Activated T-cell treated with anti-CD3 and anti-CD28 coated beads, Interleukin-2, amount 50 U/mL, for 72 hours (primary cell): Measurements from ENCODE around the gene INA. TPM values are rescaled to one million over a fixed set of nuclear protein-coding genes. Genes with fewer than 3 reads are reported as not detected.
"Not testable (repeated sequence)": the region's sequence is repeated elsewhere in the genome, so short reads cannot be mapped to it uniquely, and the experiment has no call there.

Source experiments
- ATAC-seq, 2 donors: fragments of 150-1000 bp; cut with Tn5 transposase; replicated peaks in 1 of 2; 2 replicates each; pipeline ENCODE4 v1.10.0; 2021; ENCODE audit warnings: moderate library complexity in 2 of 2, mild to moderate bottlenecking in 1 of 2
- DNase-seq, 2 donors: peaks; one replicate each; pipeline ENCODE4 v3.0.0; 2021 to 2022; ENCODE audit warnings: mixed read lengths in 1 of 2
- H3K27ac Mint-ChIP-seq: one replicate; pipeline ENCODE4 v1.8.0; 2022; ENCODE audit warnings: mild to moderate bottlenecking, moderate library complexity, mixed read lengths
- H3K27me3 Mint-ChIP-seq: one replicate; pipeline ENCODE4 v1.8.0; 2022; ENCODE audit warnings: low read depth, mixed read lengths
- H3K36me3 Mint-ChIP-seq, 2 donors: one replicate each; pipeline ENCODE4 v1.8.0; 2022; ENCODE audit warnings: mixed read lengths in 2 of 2, mild to moderate bottlenecking in 1 of 2; ENCODE audit not compliant: insufficient read depth in 2 of 2
- H3K4me1 Mint-ChIP-seq: one replicate; pipeline ENCODE4 v1.8.0; 2022; ENCODE audit warnings: low read depth, mixed read lengths
- H3K4me3 Mint-ChIP-seq, 2 donors: one replicate each; pipeline ENCODE4 v1.8.0; 2022; ENCODE audit warnings: mild to moderate bottlenecking in 2 of 2, mixed read lengths in 2 of 2, moderate library complexity in 2 of 2
- H3K9me3 Mint-ChIP-seq, 2 donors: one replicate each; pipeline ENCODE4 v1.8.0; 2022; ENCODE audit warnings: mixed read lengths in 2 of 2
- total RNA-seq, 2 donors: library from RNA; stranded (reverse); gene quantifications; one replicate each; pipeline ENCODE4 v1.2.3, GENCODE V29; 2022

The INA gene
- total RNA-seq, 2 donors from 2014 or later = 0.23 to 0.46 TPM

- Mint-ChIP-seq H3K4me3 (no peak overlapping the region), H3K27me3 (no peaks in the 10 kb centered on the region), H3K9me3 (peaks cover 6 to 10% of the 10 kb centered on the region in 2 donors), H3K36me3 (peaks cover 3 to 6% of the 10 kb centered on the region in 2 donors), H3K27ac (no peak overlapping the region), H3K4me1 (peaks cover 10% of the 10 kb centered on the region)
- DNase-seq (peak; percentile 29 to 39), ATAC-seq (peak; percentile 88 to 94)
Measured at GRCh38 chr10:103254538-103255325, 22.2 kb upstream of the INA start.

- no peak for ATAC-seq
- Mint-ChIP-seq H3K4me1 (peaks cover 10% of the 10 kb centered on the region), H3K27ac (no peak overlapping the region), H3K9me3 (peaks cover 6 to 10% of the 10 kb centered on the region in 2 donors), H3K36me3 (peaks cover 0 to 4% of the 10 kb centered on the region in 2 donors), H3K27me3 (no peaks in the 10 kb centered on the region), H3K4me3 (no peak overlapping the region)
- DNase-seq = no peak
Measured at GRCh38 chr10:103256613-103257012, 20.3 kb upstream of the INA start.

DNA sequence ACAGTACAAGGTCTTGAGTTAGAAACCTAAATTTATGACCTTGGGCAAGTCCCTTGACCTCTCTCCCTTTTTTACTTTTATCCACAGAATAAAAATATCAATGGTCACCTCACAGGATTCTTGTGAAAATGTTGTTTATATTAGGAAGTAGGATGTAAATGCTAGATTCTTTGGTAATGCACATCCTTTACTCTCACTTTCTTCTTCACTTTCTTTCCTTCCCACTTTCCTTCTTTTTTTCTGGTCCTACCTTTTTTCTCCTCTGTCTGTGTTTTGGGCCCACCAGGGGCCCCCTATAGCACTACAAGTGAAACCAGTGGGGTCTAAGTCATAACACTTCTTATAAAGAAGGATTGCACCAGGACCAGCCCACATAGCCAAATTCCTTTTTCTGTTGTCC, 19.1 kb upstream of the INA start:
- Mint-ChIP-seq H3K27ac (no peak overlapping the region), H3K4me1 (peaks cover 10% of the 10 kb centered on the region), H3K9me3 (peaks cover 6 to 10% of the 10 kb centered on the region in 2 donors), H3K27me3 (peaks cover under 1% of the 10 kb centered on the region), H3K4me3 (no peak overlapping the region), H3K36me3 (peaks cover 0 to 4% of the 10 kb centered on the region in 2 donors)
- no peak for ATAC-seq
- DNase-seq = no peak

GRCh38 chr10:103258928-103259327, 18.0 kb upstream of the INA start:
- DNase-seq, H3K27ac Mint-ChIP-seq, H3K4me1 Mint-ChIP-seq, H3K9me3 Mint-ChIP-seq, H3K36me3 Mint-ChIP-seq, ATAC-seq, H3K4me3 Mint-ChIP-seq, H3K27me3 Mint-ChIP-seq: not testable (repeated sequence)

- Mint-ChIP-seq H3K4me1 (peaks cover 6% of the 10 kb centered on the region), H3K4me3 (no peak overlapping the region), H3K27ac (no peak overlapping the region), H3K36me3 (peaks cover 0 to 4% of the 10 kb centered on the region in 2 donors), H3K9me3 (peaks cover 6 to 10% of the 10 kb centered on the region in 2 donors), H3K27me3 (peaks cover 9% of the 10 kb centered on the region)
- ATAC-seq = no peak
- no peak for DNase-seq
Measured at GRCh38 chr10:103259989-103260388, 16.9 kb upstream of the INA start.

- H3K9me3 Mint-ChIP-seq = peaks cover 6 to 10% of the 10 kb centered on the region in 2 donors
- H3K36me3 Mint-ChIP-seq = peaks cover 0 to 4% of the 10 kb centered on the region in 2 donors
- ATAC-seq (peak; percentile 51 to 81), DNase-seq (no peak)
- no peak overlapping the region for H3K27ac Mint-ChIP-seq
- H3K4me1 Mint-ChIP-seq = no peaks in the 10 kb centered on the region
- no peak overlapping the region for H3K4me3 Mint-ChIP-seq
- peaks cover 26% of the 10 kb centered on the region for H3K27me3 Mint-ChIP-seq
Measured at GRCh38 chr10:103262229-103262628, 14.7 kb upstream of the INA start.

GRCh38 chr10:103265717-103266329, 11.1 kb upstream of the INA start:
- ATAC-seq = no peak
- no peak overlapping the region for H3K27ac Mint-ChIP-seq
- DNase-seq = peak; percentile 27 to 35
- H3K4me1 Mint-ChIP-seq = no peaks in the 10 kb centered on the region
- no peaks in the 10 kb centered on the region for H3K36me3 Mint-ChIP-seq
- peaks cover 49% of the 10 kb centered on the region for H3K27me3 Mint-ChIP-seq
- peaks cover 3% of the 10 kb centered on the region in 2 donors for H3K9me3 Mint-ChIP-seq
- no peak overlapping the region for H3K4me3 Mint-ChIP-seq

GRCh38 chr10:103273041-103273441, 3.9 kb upstream of the INA start:
- Mint-ChIP-seq H3K4me3 (no peak overlapping the region), H3K4me1 (peaks cover 5% of the 10 kb centered on the region), H3K27ac (no peak overlapping the region), H3K27me3 (peaks cover 37% of the 10 kb centered on the region), H3K36me3 (no peaks in the 10 kb centered on the region), H3K9me3 (no peaks in the 10 kb centered on the region)
- DNase-seq (no peak), ATAC-seq (no peak)

DNA sequence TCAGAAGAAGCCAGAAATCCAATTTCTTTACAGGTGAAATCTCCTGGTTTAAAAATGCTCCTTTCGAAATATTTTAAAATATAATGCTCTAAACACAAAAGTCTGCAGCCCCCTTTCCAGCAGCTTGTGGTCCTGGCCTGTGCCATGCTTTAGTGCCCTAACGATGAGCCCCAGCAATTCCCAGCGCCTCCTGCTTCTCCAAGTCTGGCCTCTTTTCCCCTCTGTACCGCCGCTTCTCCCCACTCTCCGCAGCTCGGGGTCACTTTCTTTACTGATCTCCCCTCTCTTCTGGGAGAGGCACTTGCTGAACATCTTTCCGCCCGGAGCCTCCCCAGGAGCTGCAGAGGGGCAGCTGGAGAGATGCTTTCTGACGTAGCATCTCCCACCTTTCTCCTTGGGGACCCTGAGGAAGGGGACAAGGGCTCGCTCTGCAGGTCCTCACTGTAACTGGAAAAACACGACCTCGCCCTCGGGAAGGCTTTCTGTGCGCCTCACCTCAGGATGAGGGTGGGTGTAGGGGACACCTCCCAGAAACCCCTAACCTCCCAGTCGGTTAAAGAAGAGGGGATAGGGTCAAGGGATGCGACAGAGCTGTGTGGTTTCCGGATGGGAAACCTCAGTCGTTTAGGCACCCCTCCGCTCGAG, 565 bp upstream of the INA start:
- H3K4me1 Mint-ChIP-seq = peaks cover 12% of the 10 kb centered on the region
- peaks cover 0 to 3% of the 10 kb centered on the region in 2 donors for H3K9me3 Mint-ChIP-seq
- H3K4me3 Mint-ChIP-seq = peak overlapping the region; percentile 66 to 83
- no peak overlapping the region for H3K27ac Mint-ChIP-seq
- H3K27me3 Mint-ChIP-seq = peaks cover 49% of the 10 kb centered on the region
- H3K36me3 Mint-ChIP-seq = peaks cover 3% of the 10 kb centered on the region in 2 donors
- DNase-seq = no peak
- ATAC-seq = no peak

DNA sequence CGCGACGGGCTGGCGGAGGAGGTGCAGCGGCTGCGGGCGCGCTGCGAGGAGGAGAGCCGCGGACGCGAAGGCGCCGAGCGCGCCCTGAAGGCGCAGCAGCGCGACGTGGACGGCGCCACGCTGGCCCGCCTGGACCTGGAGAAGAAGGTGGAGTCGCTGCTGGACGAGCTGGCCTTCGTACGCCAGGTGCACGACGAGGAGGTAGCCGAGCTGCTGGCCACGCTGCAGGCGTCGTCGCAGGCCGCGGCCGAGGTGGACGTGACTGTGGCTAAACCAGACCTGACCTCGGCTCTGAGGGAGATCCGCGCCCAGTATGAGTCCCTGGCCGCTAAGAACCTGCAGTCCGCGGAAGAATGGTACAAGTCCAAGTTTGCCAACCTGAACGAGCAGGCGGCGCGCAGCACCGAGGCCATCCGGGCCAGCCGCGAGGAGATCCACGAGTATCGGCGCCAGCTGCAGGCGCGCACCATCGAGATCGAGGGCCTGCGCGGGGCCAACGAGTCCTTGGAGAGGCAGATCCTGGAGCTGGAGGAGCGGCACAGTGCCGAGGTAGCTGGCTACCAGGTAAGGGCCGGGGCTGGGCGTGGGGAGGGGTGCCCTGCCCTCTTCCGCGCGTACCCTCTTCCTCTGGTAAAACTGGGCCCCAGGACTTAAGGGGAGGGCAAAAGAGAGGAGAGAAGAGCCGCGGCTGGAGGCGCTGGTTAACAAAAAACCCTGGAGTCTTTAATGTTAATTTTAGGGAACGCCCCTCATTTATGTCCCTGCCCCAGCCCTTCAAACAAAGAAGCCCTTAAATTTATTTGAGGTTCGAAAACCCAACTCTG, 987 bp downstream of the INA start:
- H3K36me3 Mint-ChIP-seq = peaks cover 3% of the 10 kb centered on the region in 2 donors
- H3K4me3 Mint-ChIP-seq = peak overlapping the region; percentile 66 to 83
- H3K27ac Mint-ChIP-seq = no peak overlapping the region
- H3K4me1 Mint-ChIP-seq = peaks cover 18% of the 10 kb centered on the region
- H3K27me3 Mint-ChIP-seq = peaks cover 65% of the 10 kb centered on the region
- DNase-seq (no peak), ATAC-seq (no peak)
- H3K9me3 Mint-ChIP-seq = peaks cover 0 to 3% of the 10 kb centered on the region in 2 donors

GRCh38 chr10:103278537-103278823, 1.5 kb downstream of the INA start:
- peak overlapping the region in 1 of 2 donors; percentile 54 for H3K4me3 Mint-ChIP-seq
- H3K36me3 Mint-ChIP-seq = peaks cover 3% of the 10 kb centered on the region in 2 donors

GRCh38 chr10:103278862-103279298, 1.9 kb downstream of the INA start:
- peaks cover 0 to 3% of the 10 kb centered on the region in 2 donors for H3K9me3 Mint-ChIP-seq
- H3K27me3 Mint-ChIP-seq = peaks cover 70% of the 10 kb centered on the region
- peaks cover 18% of the 10 kb centered on the region for H3K4me1 Mint-ChIP-seq
- ATAC-seq (no peak), DNase-seq (peak; percentile 50 to 52)
- H3K4me3 Mint-ChIP-seq = peak overlapping the region; percentile 54 to 55
- H3K27ac Mint-ChIP-seq = no peak overlapping the region
- H3K36me3 Mint-ChIP-seq = peaks cover 3% of the 10 kb centered on the region in 2 donors

More at GRCh38 chr10:103278537-103278823, 1.5 kb downstream of the INA start:
- DNase-seq (no peak), ATAC-seq (no peak)
- Mint-ChIP-seq H3K9me3 (peaks cover 0 to 3% of the 10 kb centered on the region in 2 donors), H3K27ac (no peak overlapping the region), H3K4me1 (peaks cover 18% of the 10 kb centered on the region), H3K27me3 (peaks cover 70% of the 10 kb centered on the region)
